Lung (tissue), 12 donors: ENCODE measurements around the gene ASCL2. TPM values are rescaled to one million over a fixed set of nuclear protein-coding genes. Genes with fewer than 3 reads are reported as not detected.
A peak's percentile ranks its signal among the peaks of the same experiment; 100 is the strongest.

Experiments used
- ATAC-seq: fragments of 200-7000 bp; cut with Tn5 transposase; one replicate; pipeline ENCODE4 v1.9.1; 2020; ENCODE audit warnings: moderate number of reproducible peaks; ENCODE audit not compliant: insufficient read depth, low FRiP score
- DNase-seq, 3 donors: peaks; one replicate each; pipeline ENCODE4 v3.0.0-alpha.2; 2013 to 2017
- H3K27ac ChIP-seq, 2 donors: one replicate each; pipeline ENCODE4 v1.5.1; 2013; ENCODE audit warnings: mild to moderate bottlenecking in 2 of 2, moderate library complexity in 2 of 2, control low read depth in 1 of 2, inconsistent platforms in 1 of 2, low read depth in 1 of 2, low read length in 1 of 2
- H3K27me3 ChIP-seq, 3 donors: one replicate each; pipeline ENCODE4 v1.5.1; 2013; ENCODE audit warnings: low read length in 2 of 3; ENCODE audit not compliant: control insufficient read depth in 3 of 3, insufficient read depth in 3 of 3
- H3K36me3 ChIP-seq, 4 donors: one replicate each; pipeline ENCODE4 v1.5.1; 2013; ENCODE audit warnings: low read length in 4 of 4, mild to moderate bottlenecking in 1 of 4, moderate library complexity in 1 of 4; ENCODE audit not compliant: control insufficient read depth in 4 of 4, insufficient read depth in 4 of 4
- H3K4me1 ChIP-seq, 5 donors: one replicate each; pipeline ENCODE4 v1.5.1; 2013; ENCODE audit warnings: low read length in 5 of 5, mild to moderate bottlenecking in 2 of 5, moderate library complexity in 1 of 5; ENCODE audit not compliant: control insufficient read depth in 5 of 5, insufficient read depth in 5 of 5
- H3K4me3 ChIP-seq: one replicate; pipeline ENCODE4 v1.5.1; 2013; ENCODE audit warnings: mild to moderate bottlenecking, control low read depth, moderate library complexity
- H3K9ac ChIP-seq, 2 donors: one replicate each; pipeline ENCODE4 v1.5.1; 2013; ENCODE audit warnings: low read length in 2 of 2, control low read depth in 1 of 2; ENCODE audit not compliant: insufficient read depth in 1 of 2
- H3K9me3 ChIP-seq, 4 donors: one replicate each; pipeline ENCODE4 v1.5.1; 2013; ENCODE audit warnings: low read length in 3 of 4, mild to moderate bottlenecking in 1 of 4, moderate library complexity in 1 of 4; ENCODE audit not compliant: control insufficient read depth in 4 of 4, insufficient read depth in 3 of 4
- CTCF ChIP-seq: IDR thresholded peaks from 2 replicates; pipeline ENCODE4 v1.5.1; 2012; ENCODE audit warnings: mild to moderate bottlenecking; ENCODE audit errors: control extremely low read depth, extremely low read depth
- WGBS, 2 donors: extraction: QIAGEN DNeasy Blood & Tissue Kit; methylation state at CpG; one replicate each; pipeline ENCODE4 v1.1.7; 2013; 5-methylcytosine and 5-hydroxymethylcytosine counted together
- polyA plus RNA-seq, 2 donors: library from polyadenylated mRNA; stranded (reverse); fragments of 200-250 nt; gene quantifications; one replicate each; pipeline ENCODE4 v1.2.1, GENCODE V29; 2013
- total RNA-seq, 2 donors: library from RNA; depleted of rRNA in 1 of 2; stranded (reverse); fragments of >200 nt in 1 of 2; gene quantifications; one replicate each; pipeline ENCODE4 v1.2.1, GENCODE V29; 2014 to 2021
- donor health status: control.
- donor health status: control.
- donor health status: Bipolar disorder and iron deficiency.
- donor health status: healthy.
- donor health status: DM: yes; HTN: yes; CAD: no.

The ASCL2 gene
- total and polyA plus RNA-seq, 4 donors, result 0.94 to 2.4 (median 2.2) TPM; not detected in 1

GRCh38 chr11:2268729-2269600 lies 1.4 kb downstream of the ASCL2 start:
- Histone ChIP-seq H3K27me3 (peaks cover 7 to 28% (median 20%) of the 10 kb centered on the region in 3 donors), H3K4me1 (peaks cover 0 to 19% (median 0%) of the 10 kb centered on the region in 5 donors), H3K9ac (no peak overlapping the region), H3K36me3 (no peaks in the 10 kb centered on the region), H3K9me3 (no peaks in the 10 kb centered on the region), H3K27ac (no peak overlapping the region), H3K4me3 (peak overlapping the region; percentile 30)
- WGBS, 2 donors, result 2% methylated on average over 67 to 89 of the region's 89 CpGs
- no peak for TF ChIP-seq CTCF
- ATAC-seq, result peak; percentile 41
- DNase-seq, result peak; percentile 52 to 77 (median 70)

- H3K4me1 ChIP-seq, result peaks cover 0 to 19% (median 0%) of the 10 kb centered on the region in 5 donors
- H3K36me3 ChIP-seq, result no peaks in the 10 kb centered on the region
- H3K4me3 ChIP-seq, result no peak overlapping the region
- H3K9me3 ChIP-seq, result no peaks in the 10 kb centered on the region
- DNase-seq (peak in 1 of 3 donors; percentile 14), ATAC-seq (no peak)
- no peak overlapping the region for H3K27ac ChIP-seq
- no peak overlapping the region for H3K9ac ChIP-seq
- H3K27me3 ChIP-seq, result peaks cover 7 to 23% (median 18%) of the 10 kb centered on the region in 3 donors
- TF ChIP-seq CTCF, result no peak
- WGBS, 2 donors, result 81 to 85% methylated on average over 26 of the region's 26 CpGs
Measured at GRCh38 chr11:2267851-2268728, 2.3 kb downstream of the ASCL2 start.

GRCh38 chr11:2267306-2267850 lies 3.0 kb downstream of the ASCL2 start:
- Histone ChIP-seq H3K36me3 (no peaks in the 10 kb centered on the region), H3K4me1 (peaks cover 0 to 19% (median 0%) of the 10 kb centered on the region in 5 donors), H3K9me3 (no peaks in the 10 kb centered on the region), H3K27ac (no peak overlapping the region), H3K4me3 (no peak overlapping the region), H3K27me3 (peaks cover 7 to 21% (median 13%) of the 10 kb centered on the region in 3 donors), H3K9ac (no peak overlapping the region)
- peak in 1 of 3 donors; percentile 12 for DNase-seq
- 86 to 91% methylated on average over 12 of the region's 12 CpGs for WGBS, 2 donors
- no peak for ATAC-seq
- TF ChIP-seq CTCF, result no peak
